ENCODE results near the gene CACNB2. TPM values are rescaled to one million over a fixed set of nuclear protein-coding genes. Genes with fewer than 3 reads are reported as not detected.

CACNB2 gene
- total RNA-seq, 6 experiments from 2014 or later: not detected

DNA sequence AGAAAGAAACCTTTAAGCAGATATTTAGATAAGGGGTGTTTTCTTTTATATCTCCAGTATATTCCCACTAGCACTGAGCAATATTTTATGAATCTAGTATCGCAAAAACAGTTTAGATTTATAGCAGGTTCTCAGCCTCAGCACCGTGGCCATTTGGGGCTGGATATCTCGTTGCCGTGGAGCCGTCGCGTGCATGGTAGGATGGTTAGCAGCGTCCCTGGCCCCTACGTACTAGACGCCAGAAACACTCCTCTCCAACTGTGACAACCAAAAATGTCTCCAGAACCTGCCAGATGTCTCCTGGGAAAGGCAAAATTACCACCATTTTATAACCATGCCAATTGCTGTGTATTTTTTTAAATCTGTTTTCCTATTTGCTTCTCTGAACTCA is 172.9 kb downstream of the CACNB2 start:
- TF ChIP-seq, protein P1, sequence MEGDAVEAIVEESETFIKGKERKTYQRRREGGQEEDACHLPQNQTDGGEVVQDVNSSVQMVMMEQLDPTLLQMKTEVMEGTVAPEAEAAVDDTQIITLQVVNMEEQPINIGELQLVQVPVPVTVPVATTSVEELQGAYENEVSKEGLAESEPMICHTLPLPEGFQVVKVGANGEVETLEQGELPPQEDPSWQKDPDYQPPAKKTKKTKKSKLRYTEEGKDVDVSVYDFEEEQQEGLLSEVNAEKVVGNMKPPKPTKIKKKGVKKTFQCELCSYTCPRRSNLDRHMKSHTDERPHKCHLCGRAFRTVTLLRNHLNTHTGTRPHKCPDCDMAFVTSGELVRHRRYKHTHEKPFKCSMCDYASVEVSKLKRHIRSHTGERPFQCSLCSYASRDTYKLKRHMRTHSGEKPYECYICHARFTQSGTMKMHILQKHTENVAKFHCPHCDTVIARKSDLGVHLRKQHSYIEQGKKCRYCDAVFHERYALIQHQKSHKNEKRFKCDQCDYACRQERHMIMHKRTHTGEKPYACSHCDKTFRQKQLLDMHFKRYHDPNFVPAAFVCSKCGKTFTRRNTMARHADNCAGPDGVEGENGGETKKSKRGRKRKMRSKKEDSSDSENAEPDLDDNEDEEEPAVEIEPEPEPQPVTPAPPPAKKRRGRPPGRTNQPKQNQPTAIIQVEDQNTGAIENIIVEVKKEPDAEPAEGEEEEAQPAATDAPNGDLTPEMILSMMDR (IDR thresholded peaks at IDR 0.05): no peak
- H3K9me3 Mint-ChIP-seq: peaks cover 4% of the 10 kb centered on the region; the same call in 1 of the 2 replicates
- H3K27me3 Mint-ChIP-seq (ENCODE audit: insufficient read depth): no peaks in the 10 kb centered on the region
- no peaks in the 10 kb centered on the region for H3K36me3 Mint-ChIP-seq (ENCODE audit: low read depth)
- no peak overlapping the region for H3K4me3 Mint-ChIP-seq
- no peak overlapping the region for H3K27ac Mint-ChIP-seq
- no peaks in the 10 kb centered on the region for H3K4me1 Mint-ChIP-seq (ENCODE audit: low read depth)
- no peak for DNase-seq

DNA sequence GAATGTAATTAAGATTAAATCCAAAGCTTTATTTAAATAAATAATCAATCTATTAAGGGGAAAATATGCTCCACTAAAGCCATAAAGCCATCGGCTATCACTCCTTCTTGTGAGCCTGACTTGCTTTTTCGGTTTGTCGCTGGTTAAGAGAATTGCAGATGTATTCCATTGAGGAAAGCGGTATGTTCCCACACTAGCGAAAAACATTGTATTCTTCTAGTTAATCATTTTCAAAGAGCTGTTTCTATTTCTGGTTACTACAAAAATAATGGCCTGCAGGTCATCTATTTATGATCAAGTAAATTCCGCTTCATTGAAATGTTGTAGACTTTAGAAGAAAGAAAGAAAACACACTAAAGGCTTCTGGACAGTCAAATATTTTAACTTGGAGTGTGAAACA is 173.4 kb downstream of the CACNB2 start:
- Mint-ChIP-seq H3K9me3 (peaks cover 4% of the 10 kb centered on the region; the same call in 1 of the 2 replicates), H3K4me3 (no peak overlapping the region), H3K4me1 (ENCODE audit: low read depth) (no peaks in the 10 kb centered on the region), H3K27ac (no peak overlapping the region), H3K36me3 (ENCODE audit: low read depth) (no peaks in the 10 kb centered on the region), H3K27me3 (ENCODE audit: insufficient read depth) (no peaks in the 10 kb centered on the region)
- TF ChIP-seq, protein P1 (IDR thresholded peaks at IDR 0.05): no peak
- DNase-seq: no peak

DNA sequence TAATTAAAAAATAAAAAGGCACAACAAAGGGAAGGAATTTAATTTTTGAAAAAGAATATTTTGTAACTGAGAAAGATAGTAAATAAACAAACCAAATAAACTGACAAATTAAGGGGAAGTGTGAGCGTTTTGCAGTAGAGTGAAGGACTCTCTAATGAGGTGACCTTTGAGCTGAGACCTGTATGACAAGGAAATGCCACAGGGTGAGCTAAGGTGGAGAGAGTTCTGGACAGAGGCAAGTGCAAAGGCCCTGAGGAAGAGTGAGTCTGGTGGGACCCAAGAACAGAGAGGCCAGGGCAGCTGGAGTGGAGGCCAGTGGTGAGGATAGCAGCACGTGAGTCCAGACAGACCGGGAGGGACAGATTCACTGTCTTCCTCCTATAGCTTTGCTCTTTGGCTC is 179.4 kb downstream of the CACNB2 start:
- DNase-seq: no peak
- TF ChIP-seq, protein P1 (IDR thresholded peaks at IDR 0.05): no peak
- Mint-ChIP-seq H3K36me3 (ENCODE audit: low read depth) (no peaks in the 10 kb centered on the region), H3K27ac (no peak overlapping the region), H3K27me3 (ENCODE audit: insufficient read depth) (no peaks in the 10 kb centered on the region), H3K4me3 (no peak overlapping the region), H3K4me1 (ENCODE audit: low read depth) (no peaks in the 10 kb centered on the region), H3K9me3 (peaks cover 16% of the 10 kb centered on the region)

GRCh38 chr10:18321371-18321770 is 181.1 kb downstream of the CACNB2 start:
- Mint-ChIP-seq H3K27me3 (ENCODE audit: insufficient read depth) (no peaks in the 10 kb centered on the region), H3K27ac (no peak overlapping the region)
- TF ChIP-seq, protein P1 (IDR thresholded peaks at IDR 0.05): no peak

GRCh38 chr10:18323916-18324315 is 183.7 kb downstream of the CACNB2 start:
- TF ChIP-seq, protein P1 (IDR thresholded peaks at IDR 0.05): no peak
- Mint-ChIP-seq H3K36me3 (ENCODE audit: low read depth) (no peaks in the 10 kb centered on the region), H3K9me3 (peaks cover 23% of the 10 kb centered on the region), H3K4me3 (no peak overlapping the region), H3K27ac (no peak overlapping the region), H3K27me3 (ENCODE audit: insufficient read depth) (no peaks in the 10 kb centered on the region), H3K4me1 (ENCODE audit: low read depth) (no peaks in the 10 kb centered on the region)
- no peak for DNase-seq

More at GRCh38 chr10:18321371-18321770, 181.1 kb downstream of the CACNB2 start:
- H3K4me3 Mint-ChIP-seq: no peak overlapping the region
- H3K9me3 Mint-ChIP-seq: peaks cover 21% of the 10 kb centered on the region
- H3K36me3 Mint-ChIP-seq (ENCODE audit: low read depth): no peaks in the 10 kb centered on the region
- no peak for DNase-seq
- H3K4me1 Mint-ChIP-seq (ENCODE audit: low read depth): no peaks in the 10 kb centered on the region

- peaks cover 13% of the 10 kb centered on the region for H3K9me3 Mint-ChIP-seq
- DNase-seq: no peak
- H3K27me3 Mint-ChIP-seq (ENCODE audit: insufficient read depth): no peaks in the 10 kb centered on the region
- no peaks in the 10 kb centered on the region for H3K36me3 Mint-ChIP-seq (ENCODE audit: low read depth)
- H3K27ac Mint-ChIP-seq: no peak overlapping the region
- H3K4me3 Mint-ChIP-seq: no peak overlapping the region
- TF ChIP-seq, protein P1 (IDR thresholded peaks at IDR 0.05): no peak
- no peaks in the 10 kb centered on the region for H3K4me1 Mint-ChIP-seq (ENCODE audit: low read depth)
Measured at GRCh38 chr10:18325410-18325809, 185.2 kb downstream of the CACNB2 start.

Measured in HFFc6 (cell line).